ENCODE data around the gene SOX1. TPM values are rescaled to one million over a fixed set of nuclear protein-coding genes. Genes with fewer than 3 reads are reported as not detected.

The SOX1 gene
- 0.29 TPM for polyA plus RNA-seq (2013, experiment 1 of 2)
- 0.25 TPM for polyA plus RNA-seq (2013, experiment 2 of 2)

DNA sequence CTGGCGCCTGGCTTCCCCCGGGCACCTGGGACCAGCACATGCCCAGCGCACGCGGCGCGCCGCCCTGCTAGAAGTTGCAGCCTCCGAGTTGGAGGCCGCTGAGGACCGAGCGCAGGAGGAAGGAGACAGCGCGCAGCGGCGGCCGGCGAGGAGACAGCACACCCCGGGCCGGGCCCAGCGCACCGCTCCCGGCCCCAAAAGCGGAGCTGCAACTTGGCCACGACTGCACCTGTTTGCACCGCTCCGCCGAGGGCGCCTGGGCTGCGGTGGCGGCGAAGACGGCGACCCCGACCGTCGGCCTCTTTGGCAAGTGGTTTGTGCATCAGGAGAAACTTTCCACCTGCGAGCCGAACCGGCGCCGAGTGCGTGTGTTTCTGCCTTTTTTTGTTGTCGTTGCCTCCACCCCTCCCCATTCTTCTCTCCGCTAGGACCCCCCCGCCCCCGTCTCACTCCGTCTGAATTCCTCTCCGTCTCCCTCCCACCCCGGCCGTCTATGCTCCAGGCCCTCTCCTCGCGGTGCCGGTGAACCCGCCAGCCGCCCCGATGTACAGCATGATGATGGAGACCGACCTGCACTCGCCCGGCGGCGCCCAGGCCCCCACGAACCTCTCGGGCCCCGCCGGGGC lies at the start of gene SOX1:
Gene SOX1 (plus strand): TSS at position 34 of the 626 bp plus-strand sequence. CDS start 510 bp downstream, at position 544.
- Histone ChIP-seq H3K4me1 (ENCODE audit: control insufficient read depth, insufficient read depth, low read length, poor library complexity, severe bottlenecking) (peaks cover 7% of the 10 kb centered on the region), H3K4me3 (ENCODE audit: extremely low read depth, insufficient read depth, low read length, poor library complexity, severe bottlenecking) (peak within 1 kb of the TSS; percentile 27), H3K9me3 (ENCODE audit: control insufficient read depth, low read length) (no peaks in the 10 kb centered on the region), H3K36me3 (ENCODE audit: control insufficient read depth, insufficient read depth, low read length) (no peaks in the 10 kb centered on the region), H3K27ac (ENCODE audit: low read depth, low read length, severe bottlenecking) (no peak within 1 kb of the TSS)
- 1% methylated on average over 40 to 45 of the region's 66 CpGs for WGBS, 2 experiments (ENCODE audit: insufficient coverage in 2 of 2)

DNA sequence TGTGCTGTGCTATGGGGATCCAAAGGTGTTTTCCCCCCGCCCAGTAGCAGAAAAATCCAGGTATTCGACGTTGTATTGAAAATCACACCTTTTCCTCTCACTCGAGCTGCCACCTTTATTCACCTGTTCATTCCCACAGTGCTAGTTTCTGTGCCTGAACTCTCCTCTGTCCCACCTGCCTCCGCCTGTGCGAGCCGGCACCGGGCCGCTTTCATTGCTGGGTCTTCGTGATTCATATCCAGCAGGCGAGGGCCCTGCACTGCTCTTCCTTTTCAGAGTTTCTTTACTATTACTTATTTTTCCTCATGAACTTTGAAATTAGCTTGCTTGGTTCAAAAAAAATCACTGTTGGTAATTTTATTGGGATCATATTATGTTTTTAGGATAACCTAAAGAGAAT lies 42.4 kb upstream of the SOX1 start:
- 90 to 95% methylated on average over 10 of the region's 11 CpGs for WGBS, 2 experiments (ENCODE audit: insufficient coverage in 2 of 2)
- H3K9me3 ChIP-seq (ENCODE audit: control insufficient read depth, low read length), result no peaks in the 10 kb centered on the region
- H3K4me1 ChIP-seq (ENCODE audit: control insufficient read depth, insufficient read depth, low read length, poor library complexity, severe bottlenecking), result no peaks in the 10 kb centered on the region
- H3K36me3 ChIP-seq (ENCODE audit: control insufficient read depth, insufficient read depth, low read length), result no peaks in the 10 kb centered on the region
- no peak overlapping the region for H3K4me3 ChIP-seq (ENCODE audit: extremely low read depth, insufficient read depth, low read length, poor library complexity, severe bottlenecking)
- H3K27ac ChIP-seq (ENCODE audit: low read depth, low read length, severe bottlenecking), result no peak overlapping the region

GRCh38 chr13:112027250-112027649 lies 39.7 kb upstream of the SOX1 start:
- Histone ChIP-seq H3K36me3 (ENCODE audit: control insufficient read depth, insufficient read depth, low read length) (no peaks in the 10 kb centered on the region), H3K27ac (ENCODE audit: low read depth, low read length, severe bottlenecking) (no peak overlapping the region), H3K4me1 (ENCODE audit: control insufficient read depth, insufficient read depth, low read length, poor library complexity, severe bottlenecking) (no peaks in the 10 kb centered on the region), H3K4me3 (ENCODE audit: extremely low read depth, insufficient read depth, low read length, poor library complexity, severe bottlenecking) (no peak overlapping the region), H3K9me3 (ENCODE audit: control insufficient read depth, low read length) (no peaks in the 10 kb centered on the region)
- WGBS, 2 experiments (ENCODE audit: insufficient coverage in 2 of 2), result 78 to 84% methylated on average over 9 to 11 of the region's 11 CpGs

DNA sequence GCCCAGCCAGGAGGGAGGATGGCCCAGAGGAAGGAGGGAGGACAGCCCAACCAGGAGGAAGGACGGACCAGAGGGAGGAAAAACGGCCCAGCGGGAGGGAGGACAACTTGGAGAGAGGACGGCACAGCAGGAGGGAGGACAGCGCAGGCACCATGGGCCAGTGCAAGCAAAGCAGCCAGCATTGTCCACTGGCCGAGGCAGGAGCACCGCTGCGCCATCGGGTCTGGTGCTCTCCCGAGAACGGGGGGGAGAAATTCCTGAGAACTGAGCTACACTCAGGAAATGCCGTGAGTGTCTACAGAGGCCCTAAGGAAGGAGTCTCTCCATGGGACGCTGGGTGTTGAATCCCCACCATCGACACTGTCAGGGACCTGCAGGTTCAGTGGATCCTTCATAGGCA lies 38.5 kb upstream of the SOX1 start:
- WGBS, 2 experiments (ENCODE audit: insufficient coverage in 2 of 2), result 83 to 85% methylated on average over 12 to 14 of the region's 14 CpGs
- no peaks in the 10 kb centered on the region for H3K9me3 ChIP-seq (ENCODE audit: control insufficient read depth, low read length)
- no peaks in the 10 kb centered on the region for H3K4me1 ChIP-seq (ENCODE audit: control insufficient read depth, insufficient read depth, low read length, poor library complexity, severe bottlenecking)
- no peak overlapping the region for H3K4me3 ChIP-seq (ENCODE audit: extremely low read depth, insufficient read depth, low read length, poor library complexity, severe bottlenecking)
- H3K27ac ChIP-seq (ENCODE audit: low read depth, low read length, severe bottlenecking), result no peak overlapping the region
- no peaks in the 10 kb centered on the region for H3K36me3 ChIP-seq (ENCODE audit: control insufficient read depth, insufficient read depth, low read length)

DNA sequence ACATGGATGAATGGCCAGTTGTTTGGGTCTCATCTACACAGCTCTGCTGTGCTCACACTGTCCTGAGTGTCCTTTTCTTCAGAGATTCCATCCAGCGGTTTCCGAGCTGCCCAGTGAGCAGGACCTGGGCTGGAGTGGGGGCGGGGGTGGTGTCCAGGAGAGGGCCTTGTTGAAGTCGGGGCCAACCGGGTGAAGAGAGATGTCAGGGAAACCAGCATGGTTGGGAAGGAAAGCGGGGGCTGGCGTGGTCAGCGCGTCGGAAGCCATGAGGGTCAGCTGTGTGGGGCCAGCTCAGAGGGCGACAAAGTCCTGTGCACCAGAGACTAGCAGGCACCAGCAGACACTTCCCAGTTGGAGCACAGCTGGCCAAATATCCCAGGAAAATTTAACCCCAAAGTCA lies 37.8 kb upstream of the SOX1 start:
- no peaks in the 10 kb centered on the region for H3K4me1 ChIP-seq (ENCODE audit: control insufficient read depth, insufficient read depth, low read length, poor library complexity, severe bottlenecking)

DNA sequence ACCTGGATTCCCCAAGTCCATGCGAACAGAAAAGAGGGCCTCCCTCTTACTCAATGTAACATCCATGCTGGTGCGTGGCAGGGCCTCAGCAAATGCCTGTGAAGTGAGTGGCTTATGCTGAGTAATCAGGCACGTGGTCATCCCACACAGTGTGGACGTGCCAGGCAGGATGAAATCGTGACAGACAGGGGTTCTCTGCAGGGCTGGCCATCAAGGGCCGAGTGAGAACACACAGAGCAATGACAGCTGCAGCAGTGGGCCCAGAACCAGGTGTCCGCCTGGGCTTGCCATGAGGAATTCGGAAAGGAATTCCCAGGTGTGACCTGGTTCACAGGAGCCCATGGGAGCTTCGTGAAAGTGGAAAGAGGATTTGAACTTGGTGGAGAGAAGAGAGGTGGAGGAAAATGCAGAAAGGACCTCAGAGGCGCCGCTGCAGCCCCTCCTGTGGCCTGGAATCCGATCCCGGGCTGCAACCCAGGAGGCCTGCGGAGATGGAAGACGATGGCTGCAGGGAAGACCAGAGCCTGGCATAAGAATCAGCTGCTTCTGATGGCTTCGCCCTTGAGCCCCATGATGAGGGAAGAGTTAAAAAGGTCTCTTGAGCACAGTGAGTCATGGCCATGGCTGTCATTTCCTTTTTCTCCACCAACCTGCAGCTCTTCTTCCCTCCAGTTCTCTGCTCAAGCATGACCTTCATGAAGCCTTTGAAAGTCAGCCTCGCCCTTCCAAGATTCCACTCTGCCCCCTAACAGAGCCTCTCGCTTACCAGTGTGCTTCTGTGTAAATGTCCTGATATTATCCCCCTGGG lies 34.6 kb upstream of the SOX1 start:
- WGBS, 2 experiments (ENCODE audit: insufficient coverage in 2 of 2), result 83 to 84% methylated on average over 17 to 18 of the region's 18 CpGs

More for the DNA sequence above, 37.8 kb upstream of the SOX1 start:
- Histone ChIP-seq H3K36me3 (ENCODE audit: control insufficient read depth, insufficient read depth, low read length) (no peaks in the 10 kb centered on the region), H3K9me3 (ENCODE audit: control insufficient read depth, low read length) (no peaks in the 10 kb centered on the region), H3K27ac (ENCODE audit: low read depth, low read length, severe bottlenecking) (no peak overlapping the region), H3K4me3 (ENCODE audit: extremely low read depth, insufficient read depth, low read length, poor library complexity, severe bottlenecking) (no peak overlapping the region)
- 88 to 93% methylated on average over 4 to 10 of the region's 11 CpGs for WGBS, 2 experiments (ENCODE audit: insufficient coverage in 2 of 2)

GRCh38 chr13:112034231-112034630 lies 32.7 kb upstream of the SOX1 start:
- Histone ChIP-seq H3K27ac (ENCODE audit: low read depth, low read length, severe bottlenecking) (no peak overlapping the region), H3K4me3 (ENCODE audit: extremely low read depth, insufficient read depth, low read length, poor library complexity, severe bottlenecking) (no peak overlapping the region), H3K4me1 (ENCODE audit: control insufficient read depth, insufficient read depth, low read length, poor library complexity, severe bottlenecking) (no peaks in the 10 kb centered on the region), H3K36me3 (ENCODE audit: control insufficient read depth, insufficient read depth, low read length) (no peaks in the 10 kb centered on the region), H3K9me3 (ENCODE audit: control insufficient read depth, low read length) (no peaks in the 10 kb centered on the region)
- 79 to 85% methylated on average over 10 to 12 of the region's 12 CpGs for WGBS, 2 experiments (ENCODE audit: insufficient coverage in 2 of 2)

More for the DNA sequence above, 34.6 kb upstream of the SOX1 start:
- H3K36me3 ChIP-seq (ENCODE audit: control insufficient read depth, insufficient read depth, low read length), result no peaks in the 10 kb centered on the region
- no peaks in the 10 kb centered on the region for H3K9me3 ChIP-seq (ENCODE audit: control insufficient read depth, low read length)
- no peak overlapping the region for H3K27ac ChIP-seq (ENCODE audit: low read depth, low read length, severe bottlenecking)
- H3K4me3 ChIP-seq (ENCODE audit: extremely low read depth, insufficient read depth, low read length, poor library complexity, severe bottlenecking), result no peak overlapping the region
- no peaks in the 10 kb centered on the region for H3K4me1 ChIP-seq (ENCODE audit: control insufficient read depth, insufficient read depth, low read length, poor library complexity, severe bottlenecking)

DNA sequence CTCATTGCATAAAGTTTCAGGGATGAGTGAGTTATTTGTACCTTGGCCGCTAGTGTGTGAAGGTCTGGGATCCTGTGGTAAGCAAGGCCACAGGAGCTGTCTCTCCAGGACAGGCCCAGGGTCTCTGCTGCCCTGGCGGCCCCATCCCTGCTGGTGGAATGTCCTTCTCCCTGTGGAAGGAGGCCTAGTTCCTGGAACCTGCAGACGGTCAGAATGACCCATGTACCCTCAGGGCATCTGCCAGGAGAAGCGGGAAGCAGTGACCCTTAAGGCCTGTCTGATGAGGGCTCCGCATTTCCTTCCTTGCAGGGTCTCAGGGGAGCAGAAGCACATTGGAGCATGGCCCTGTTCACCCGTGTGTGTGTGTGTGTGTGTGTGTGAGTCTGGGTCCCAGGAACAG lies 32.1 kb upstream of the SOX1 start:
- 63 to 81% methylated on average over 3 to 4 of the region's 6 CpGs for WGBS, 2 experiments (ENCODE audit: insufficient coverage in 2 of 2)
- no peak overlapping the region for H3K27ac ChIP-seq (ENCODE audit: low read depth, low read length, severe bottlenecking)
- no peak overlapping the region for H3K4me3 ChIP-seq (ENCODE audit: extremely low read depth, insufficient read depth, low read length, poor library complexity, severe bottlenecking)
- no peaks in the 10 kb centered on the region for H3K9me3 ChIP-seq (ENCODE audit: control insufficient read depth, low read length)
- H3K4me1 ChIP-seq (ENCODE audit: control insufficient read depth, insufficient read depth, low read length, poor library complexity, severe bottlenecking), result no peaks in the 10 kb centered on the region
- no peaks in the 10 kb centered on the region for H3K36me3 ChIP-seq (ENCODE audit: control insufficient read depth, insufficient read depth, low read length)

- WGBS, 2 experiments (ENCODE audit: insufficient coverage in 2 of 2), result 61 to 67% methylated on average over 4 of the region's 4 CpGs
- Histone ChIP-seq H3K4me1 (ENCODE audit: control insufficient read depth, insufficient read depth, low read length, poor library complexity, severe bottlenecking) (no peaks in the 10 kb centered on the region), H3K9me3 (ENCODE audit: control insufficient read depth, low read length) (peaks cover 4% of the 10 kb centered on the region), H3K4me3 (ENCODE audit: extremely low read depth, insufficient read depth, low read length, poor library complexity, severe bottlenecking) (no peak overlapping the region), H3K27ac (ENCODE audit: low read depth, low read length, severe bottlenecking) (no peak overlapping the region), H3K36me3 (ENCODE audit: control insufficient read depth, insufficient read depth, low read length) (no peaks in the 10 kb centered on the region)
Observed at GRCh38 chr13:112042496-112042895, 24.5 kb upstream of the SOX1 start.

DNA sequence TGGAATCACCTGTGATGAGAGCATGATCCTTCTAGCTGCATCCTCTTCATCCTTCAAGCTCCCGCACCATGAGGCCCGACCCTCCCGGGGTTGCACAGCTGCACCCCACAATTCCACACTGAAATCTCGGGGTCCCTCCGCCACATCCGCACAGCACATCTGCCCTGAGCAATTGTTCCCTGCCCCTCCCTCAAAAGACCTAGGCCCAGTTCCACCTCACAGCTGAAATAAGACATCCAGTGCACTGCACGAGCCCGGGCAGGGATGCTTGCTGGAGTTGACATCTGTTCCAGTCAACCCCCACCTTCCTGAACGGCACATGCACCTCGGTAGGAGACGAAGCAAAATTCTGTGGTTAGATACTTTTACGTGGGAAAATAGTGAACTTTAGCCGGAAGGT lies 14.7 kb upstream of the SOX1 start:
- 60 to 61% methylated on average over 5 to 7 of the region's 13 CpGs for WGBS, 2 experiments (ENCODE audit: insufficient coverage in 2 of 2)
- Histone ChIP-seq H3K9me3 (ENCODE audit: control insufficient read depth, low read length) (peaks cover under 1% of the 10 kb centered on the region), H3K4me1 (ENCODE audit: control insufficient read depth, insufficient read depth, low read length, poor library complexity, severe bottlenecking) (peaks cover 6% of the 10 kb centered on the region), H3K36me3 (ENCODE audit: control insufficient read depth, insufficient read depth, low read length) (no peaks in the 10 kb centered on the region), H3K27ac (ENCODE audit: low read depth, low read length, severe bottlenecking) (no peak overlapping the region), H3K4me3 (ENCODE audit: extremely low read depth, insufficient read depth, low read length, poor library complexity, severe bottlenecking) (no peak overlapping the region)
